Activated T-cell treated with anti-CD3 and anti-CD28 coated beads, Interleukin-2, amount 50 U/mL, for 48 hours (primary cell): ENCODE measurements around the gene PAPSS2.

Experiments
- DNase-seq, 2 experiments: peaks; one replicate each; pipeline ENCODE4 v3.0.0-alpha.2; 2020

PAPSS2 gene

DNA sequence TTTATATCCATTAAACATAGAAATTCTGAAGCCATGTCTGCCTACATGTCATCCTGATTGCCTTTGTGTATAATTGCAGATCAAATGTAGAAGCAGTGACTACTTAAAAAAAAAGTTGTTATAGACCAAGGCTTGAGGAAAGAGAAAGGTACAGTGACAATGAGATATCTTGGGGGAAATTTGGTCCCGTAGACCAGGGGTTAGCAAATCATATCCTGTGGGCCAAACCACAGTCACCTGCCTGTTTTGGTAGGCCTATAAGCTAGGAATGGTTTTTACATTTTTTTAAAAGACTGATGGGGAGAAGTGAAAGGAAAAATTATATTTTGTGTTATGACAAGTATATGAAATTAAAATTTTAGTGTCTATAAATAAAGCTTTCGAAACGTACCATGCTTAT lies 12.9 kb downstream of the PAPSS2 start:
- DNase-seq = no peak

DNA sequence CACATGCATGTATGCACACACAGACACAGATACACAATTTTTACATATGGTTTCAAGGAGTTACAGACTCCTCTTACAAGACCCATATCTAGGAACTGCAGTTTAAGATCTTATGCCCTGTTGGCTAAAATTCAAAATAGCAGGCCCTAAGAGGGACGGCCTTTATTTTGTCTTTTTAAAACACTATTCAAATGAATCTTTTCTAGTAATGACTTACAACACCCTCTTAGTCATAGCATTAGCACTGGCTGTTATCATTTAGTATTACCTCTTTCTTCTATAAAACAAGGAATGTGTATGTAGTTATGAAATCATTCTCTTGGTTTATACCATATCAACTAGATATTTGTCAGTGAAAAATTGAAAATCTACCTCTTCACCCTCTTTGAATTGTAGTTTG lies 15.3 kb downstream of the PAPSS2 start:
- DNase-seq = no peak

DNA sequence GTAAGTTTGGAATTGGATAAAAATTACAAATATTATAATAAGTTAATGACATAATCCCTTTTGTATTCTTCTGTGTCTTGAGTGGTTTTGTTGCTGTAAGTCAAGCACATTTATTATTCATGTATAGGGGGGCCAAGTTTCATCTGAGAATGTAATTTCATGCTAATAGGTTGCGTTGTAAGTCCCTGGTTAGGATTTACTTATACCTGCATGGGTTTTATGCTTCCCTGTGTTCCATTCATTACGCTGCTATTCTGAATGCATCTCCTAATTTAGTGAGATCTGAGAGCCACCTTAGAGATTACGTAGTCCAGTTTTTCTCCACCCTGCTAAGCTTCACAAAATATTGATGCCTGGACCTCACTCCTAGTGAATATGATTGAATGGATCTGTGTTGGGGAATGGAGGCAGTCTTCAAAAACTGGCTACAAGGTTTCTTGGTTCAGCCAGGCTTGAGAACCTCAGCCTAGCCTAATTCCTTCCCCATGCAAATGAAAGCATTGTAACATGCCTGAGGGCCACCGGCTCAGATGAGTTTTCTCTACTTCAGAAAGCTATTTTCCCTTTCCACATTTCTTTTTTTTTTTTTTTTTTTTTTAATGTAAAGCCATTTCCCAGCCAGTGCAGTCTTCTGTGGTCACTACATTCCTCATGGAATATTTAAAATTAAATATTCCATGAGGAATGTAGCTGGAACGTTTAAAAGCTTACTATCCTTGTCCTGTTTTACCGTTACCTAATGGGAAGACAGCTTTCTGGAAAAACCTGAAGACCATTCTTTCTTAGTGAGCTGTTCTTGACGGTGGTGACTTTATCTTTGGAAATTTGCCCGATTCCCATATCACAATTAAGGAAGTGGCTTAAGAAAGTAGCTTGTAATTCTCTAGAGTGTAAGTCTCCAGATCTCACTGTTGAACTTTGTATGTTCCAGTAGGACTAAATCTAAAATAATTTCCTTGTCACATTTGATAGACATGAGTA lies 16.0 kb downstream of the PAPSS2 start:
- no peak for DNase-seq

DNA sequence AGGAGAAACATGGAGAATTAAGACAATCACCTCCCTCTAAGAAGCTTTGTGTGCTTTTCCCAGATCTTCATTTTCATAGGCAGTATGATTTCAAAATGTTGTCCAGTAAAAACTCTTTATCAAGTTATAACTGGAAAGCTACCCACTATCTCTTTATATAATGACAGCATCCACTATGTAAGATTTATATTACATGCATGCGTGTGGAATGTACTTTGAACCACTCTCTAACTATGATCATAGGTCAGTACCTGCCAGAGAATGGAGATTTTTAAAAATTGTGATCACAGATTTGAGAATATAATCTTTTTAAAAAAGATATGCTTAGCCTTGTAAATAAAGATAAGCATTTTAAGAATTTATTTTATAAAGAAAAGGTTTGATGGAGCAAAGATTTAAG lies 17.9 kb downstream of the PAPSS2 start:
- no peak for DNase-seq

- DNase-seq = no peak
Measured at GRCh38 chr10:87678302-87678701, 18.6 kb downstream of the PAPSS2 start.

DNA sequence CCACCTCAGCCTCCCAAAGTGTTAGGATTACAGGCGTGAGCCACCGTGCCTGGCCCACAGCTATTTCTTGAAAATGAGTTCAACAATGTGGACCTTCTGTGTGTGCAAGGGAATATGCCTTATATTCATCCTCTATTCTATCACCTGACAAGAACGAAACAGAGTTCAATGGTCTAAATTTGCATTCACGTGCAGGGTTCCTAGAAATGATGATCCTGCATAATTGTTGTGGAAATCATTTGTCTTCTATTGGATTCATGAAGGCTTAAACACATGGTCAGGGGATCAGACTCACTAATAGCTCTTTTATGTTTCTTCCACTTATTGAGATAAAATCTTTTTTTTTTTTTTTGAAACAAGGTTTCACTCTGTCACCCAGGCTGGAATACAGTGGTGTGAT lies 23.7 kb downstream of the PAPSS2 start:
- no peak for DNase-seq

DNA sequence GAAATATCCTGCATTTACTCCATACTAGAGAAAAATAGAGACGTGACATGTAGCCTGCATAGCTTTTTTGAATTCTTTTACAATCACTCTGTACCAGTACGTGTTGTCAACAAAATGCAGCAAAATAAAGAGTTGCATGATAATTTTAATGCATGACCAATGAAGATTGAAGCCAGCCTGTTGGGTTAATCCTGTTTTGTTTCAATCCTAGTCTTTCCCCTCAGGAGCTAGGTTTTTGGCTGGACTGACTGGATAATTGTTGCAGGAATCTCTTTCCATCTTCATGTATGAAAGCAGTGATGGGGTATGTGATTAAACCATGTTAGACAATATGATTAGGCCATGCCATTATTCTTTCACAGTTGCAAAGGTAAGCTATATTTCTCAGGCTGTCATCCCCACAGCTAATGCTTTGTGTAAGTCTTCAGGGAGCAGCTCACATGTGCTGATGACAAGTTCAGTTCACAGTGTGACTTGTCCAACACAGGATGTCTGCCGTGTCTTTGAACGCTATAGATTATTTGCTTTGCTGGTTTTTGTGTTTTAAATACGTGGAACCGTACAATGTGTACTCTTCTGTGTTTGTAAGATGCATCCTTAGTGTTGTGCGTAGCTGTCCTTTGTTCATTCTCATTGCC lies 24.4 kb downstream of the PAPSS2 start:
- no peak for DNase-seq

GRCh38 chr10:87685832-87686574 lies 26.3 kb downstream of the PAPSS2 start:
- DNase-seq = no peak

- no peak for DNase-seq
Measured at GRCh38 chr10:87691506-87692070, 31.9 kb downstream of the PAPSS2 start.

- DNase-seq = no peak
Measured at GRCh38 chr10:87692956-87693484, 33.3 kb downstream of the PAPSS2 start.

DNA sequence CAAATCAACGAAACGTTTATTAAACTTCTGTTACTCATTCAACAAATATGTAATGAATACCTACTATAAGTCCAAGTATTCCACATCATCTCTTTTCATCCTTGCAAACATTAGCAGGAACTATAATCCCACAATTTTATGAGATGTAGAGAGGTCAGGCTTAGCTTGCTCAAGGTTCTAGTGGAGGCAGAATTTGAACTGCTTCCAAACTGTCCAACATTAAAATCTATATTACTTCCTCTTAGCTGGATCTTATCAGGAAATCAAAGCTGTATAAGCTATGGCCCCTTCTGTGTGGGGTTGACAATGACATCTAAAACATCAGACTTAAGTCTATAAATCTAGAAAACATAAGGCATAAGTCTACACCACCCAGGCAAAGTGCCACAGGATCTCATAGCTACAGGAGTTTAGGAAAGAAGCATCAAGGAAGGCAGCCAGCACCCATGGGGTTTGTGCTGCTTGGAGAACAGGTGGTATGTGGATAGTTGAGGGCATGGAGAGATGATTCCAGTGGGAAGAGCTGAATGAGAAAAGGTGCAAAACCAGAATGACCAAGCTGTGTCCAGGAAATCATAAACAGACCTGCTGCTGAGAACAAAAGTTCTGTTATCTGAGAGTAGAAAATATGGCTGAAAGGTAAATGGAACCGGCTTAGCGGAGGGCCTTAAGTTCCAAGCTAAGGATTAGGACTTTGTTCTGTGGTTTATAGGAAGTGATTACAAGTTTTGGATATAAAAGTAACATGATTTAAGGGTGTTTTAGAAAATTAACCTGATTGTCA lies 34.5 kb downstream of the PAPSS2 start:
- DNase-seq = no peak

GRCh38 chr10:87695074-87695473 lies 35.4 kb downstream of the PAPSS2 start:
- DNase-seq = no peak

DNA sequence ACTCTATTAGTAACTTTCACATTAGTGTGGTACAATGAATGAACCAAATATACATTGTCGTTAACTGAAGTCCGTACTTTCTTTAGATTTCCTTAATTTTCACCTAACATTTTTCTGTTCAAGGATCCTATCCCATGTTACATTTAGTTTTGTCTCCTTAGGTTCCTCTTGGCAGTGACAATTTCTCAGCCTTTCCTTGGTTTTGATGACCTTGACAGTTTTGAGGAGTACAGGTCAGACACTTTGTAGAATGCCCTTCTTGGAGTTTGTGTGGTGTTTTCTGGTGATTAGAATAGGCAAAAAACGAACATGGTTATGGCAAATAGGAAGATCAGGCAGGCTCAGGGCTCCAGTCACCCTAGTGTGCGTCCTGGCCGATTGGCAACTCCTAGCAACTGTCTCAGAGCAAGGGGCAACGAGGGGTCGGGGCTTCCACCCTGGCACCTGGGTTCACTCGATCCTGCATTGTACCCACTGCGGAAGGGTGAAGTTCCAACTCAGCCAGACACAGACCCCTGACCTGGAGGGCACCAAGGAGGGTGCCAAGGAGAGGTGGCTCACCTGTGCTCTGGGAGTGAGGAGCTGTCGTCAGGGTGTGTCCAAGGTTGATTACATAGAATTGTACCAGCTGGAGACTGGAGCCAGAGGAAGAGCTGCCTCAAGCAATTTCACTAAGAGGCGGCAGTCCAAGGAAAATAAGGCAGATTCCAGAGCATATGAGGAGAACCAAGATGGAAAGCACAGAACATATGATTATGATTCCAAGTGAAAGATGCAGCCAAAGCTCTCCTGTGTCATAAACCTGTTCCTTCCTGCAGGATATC lies 37.5 kb downstream of the PAPSS2 start:
- DNase-seq = no peak

- no peak for DNase-seq
Measured at GRCh38 chr10:87700031-87700796, 40.5 kb downstream of the PAPSS2 start.

- no peak for DNase-seq
Measured at GRCh38 chr10:87702260-87702972, 42.7 kb downstream of the PAPSS2 start.

DNA sequence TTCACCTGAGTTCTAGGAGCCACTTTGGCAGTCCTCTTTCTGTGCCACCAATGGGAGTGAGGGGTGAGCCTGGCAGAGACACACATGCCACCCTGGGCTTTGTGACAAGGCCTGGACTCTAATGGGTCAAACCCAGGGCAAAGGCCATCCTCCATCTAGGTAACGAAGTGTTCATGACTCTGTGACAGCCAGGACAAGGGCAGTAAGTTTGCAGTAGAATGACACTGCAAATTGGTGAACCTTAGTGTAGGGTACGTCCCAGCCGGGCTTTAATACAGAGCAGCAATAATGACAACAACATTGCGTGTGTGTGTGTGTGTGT lies 43.3 kb downstream of the PAPSS2 start:
- no peak for DNase-seq

- no peak for DNase-seq
Measured at GRCh38 chr10:87703771-87704170, 44.1 kb downstream of the PAPSS2 start.

DNA sequence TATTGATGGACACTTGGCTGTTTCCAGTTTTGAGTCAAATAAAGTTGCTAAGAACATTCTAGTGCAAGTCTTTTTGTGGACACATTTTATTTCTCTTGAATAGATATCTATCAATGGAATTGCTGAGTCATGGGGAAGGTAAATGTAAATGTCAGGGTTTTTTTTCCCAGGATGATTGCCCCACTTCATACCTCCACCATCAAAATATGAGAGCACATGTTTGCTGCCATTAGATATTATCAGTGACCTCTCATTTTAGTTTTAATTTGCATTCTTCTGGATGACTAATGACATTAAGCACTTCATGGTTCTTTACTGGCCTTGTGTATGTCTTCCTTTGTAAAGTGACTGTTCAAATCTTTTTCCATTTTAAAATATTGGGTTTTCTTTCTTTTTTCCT lies 45.7 kb downstream of the PAPSS2 start:
- DNase-seq = no peak

GRCh38 chr10:87706731-87707130 lies 47.1 kb downstream of the PAPSS2 start:
- DNase-seq = no peak

- no peak for DNase-seq
Measured at GRCh38 chr10:87707254-87707653, 47.6 kb downstream of the PAPSS2 start.
